ENCODE data around the gene MDN1.

DNA sequence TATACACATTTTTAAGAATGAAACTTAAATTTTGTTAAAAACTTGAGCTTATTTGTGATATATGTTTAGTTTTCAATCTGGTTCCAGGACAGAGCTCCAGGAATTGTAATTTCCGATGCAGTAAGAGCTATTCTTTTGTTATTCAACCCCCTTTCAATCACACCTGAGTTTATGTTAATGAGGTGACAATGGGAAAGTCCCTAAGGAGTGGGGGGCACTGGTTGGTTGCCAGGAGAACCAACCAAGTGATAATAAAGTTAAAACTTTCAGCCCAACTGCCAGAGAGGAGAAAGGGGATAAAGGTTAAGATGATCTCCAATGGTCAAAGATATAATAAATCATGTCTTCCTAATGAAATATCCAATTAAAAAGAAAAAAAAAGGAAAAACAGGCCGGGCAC lies 19.8 kb downstream of the MDN1 start:
- no peak for TF ChIP-seq FOXM1 (IDR thresholded peaks at IDR 0.05; ENCODE audit: borderline replicate concordance)
- TF ChIP-seq CTBP1 (IDR thresholded peaks at IDR 0.05; ENCODE audit: borderline replicate concordance) = no peak
- TF ChIP-seq TARDBP (IDR thresholded peaks at IDR 0.05) = no peak
- no peak for TF ChIP-seq BHLHE40 (IDR thresholded peaks at IDR 0.05; ENCODE audit: borderline replicate concordance)
- TF ChIP-seq NFRKB (IDR thresholded peaks at IDR 0.05) = no peak
- no peak for TF ChIP-seq HDGF (IDR thresholded peaks at IDR 0.05; ENCODE audit: borderline replicate concordance)
- no peak for TF ChIP-seq ZNF384 (IDR thresholded peaks at IDR 0.05)
- no peak for TF ChIP-seq ELF4 (IDR thresholded peaks at IDR 0.05)
- TF ChIP-seq PKNOX1 (IDR thresholded peaks at IDR 0.05) = no peak
- no peak for TF ChIP-seq SP1 (IDR thresholded peaks at IDR 0.05)
- no peak for TF ChIP-seq SUZ12 (IDR thresholded peaks at IDR 0.05)
- no peak for TF ChIP-seq FOXK2 (IDR thresholded peaks at IDR 0.05)

Measured in HEK293T (cell line).